GM21786 (cell line): ENCODE measurements around the gene MS4A18.

Experiments used
- ATAC-seq: cut with Tn5 transposase; IDR thresholded peaks from one replicate; pipeline ENCODE4 v1.9.1; 2021; ENCODE audit not compliant: unreplicated experiment

MS4A18 gene

GRCh38 chr11:60785136-60785535, 60.6 kb downstream of the MS4A18 start, which contains the start of gene MS4A10:
TSS of gene MS4A10 (plus strand) at chr11:60785333. CDS start at chr11:60790336, 5,003 bp downstream.
- ATAC-seq, result no peak

GRCh38 chr11:60785806-60786361, 61.4 kb downstream of the MS4A18 start:
- ATAC-seq, result no peak

GRCh38 chr11:60786811-60787567, 62.5 kb downstream of the MS4A18 start:
- ATAC-seq, result no peak

- ATAC-seq, result no peak
Observed at GRCh38 chr11:60788401-60789125, 64.0 kb downstream of the MS4A18 start.

- ATAC-seq, result no peak
Observed at GRCh38 chr11:60790726-60791125, 66.2 kb downstream of the MS4A18 start.

GRCh38 chr11:60791153-60791933, 66.8 kb downstream of the MS4A18 start:
- no peak for ATAC-seq

GRCh38 chr11:60792521-60792920, 68.0 kb downstream of the MS4A18 start:
- ATAC-seq, result no peak
